ENCODE measurements around the gene POU2F3.
A peak's percentile ranks its signal among the peaks of the same experiment; 100 is the strongest.

Gene POU2F3

DNA sequence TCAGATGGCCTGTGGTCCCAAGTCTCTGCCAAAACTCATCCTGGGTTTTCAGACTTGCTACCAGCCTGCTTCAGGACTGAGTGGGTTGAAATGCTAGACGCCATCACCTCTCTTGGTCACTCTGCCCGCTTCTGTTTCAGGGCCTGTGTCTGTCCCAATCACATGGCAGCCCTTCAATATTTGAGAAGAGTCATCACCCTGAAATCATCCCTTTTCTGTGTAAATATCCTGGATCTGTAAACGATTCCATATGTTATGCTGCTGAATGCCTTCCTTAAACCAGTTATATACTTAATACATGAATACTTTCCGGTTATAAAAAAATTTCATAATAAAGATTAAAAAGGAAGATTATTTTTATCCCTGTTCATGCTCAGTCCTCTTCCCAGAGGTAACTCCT is 45.3 kb downstream of the POU2F3 start:
- DNase-seq (ENCODE audit: low read depth): no peak

DNA sequence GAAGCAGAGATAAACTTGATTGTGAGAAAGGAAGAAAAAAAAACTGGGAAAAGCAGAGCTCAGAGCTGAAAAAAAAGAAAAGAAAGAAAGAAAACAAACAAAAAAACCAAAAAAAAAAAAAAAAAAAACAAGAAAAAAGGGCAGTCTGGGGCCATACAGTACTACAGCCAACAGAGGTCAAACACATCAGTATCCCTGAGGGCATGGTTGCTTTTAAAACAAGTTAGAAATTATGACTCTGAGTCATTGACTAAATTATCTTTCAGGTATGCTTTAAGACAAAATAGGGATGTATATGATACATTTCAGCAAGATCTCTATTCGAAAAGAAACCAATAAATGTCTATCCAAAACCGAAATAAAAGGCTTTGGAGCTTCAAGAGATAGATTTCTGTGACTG is 48.1 kb downstream of the POU2F3 start:
- no peak for DNase-seq (ENCODE audit: low read depth)

DNA sequence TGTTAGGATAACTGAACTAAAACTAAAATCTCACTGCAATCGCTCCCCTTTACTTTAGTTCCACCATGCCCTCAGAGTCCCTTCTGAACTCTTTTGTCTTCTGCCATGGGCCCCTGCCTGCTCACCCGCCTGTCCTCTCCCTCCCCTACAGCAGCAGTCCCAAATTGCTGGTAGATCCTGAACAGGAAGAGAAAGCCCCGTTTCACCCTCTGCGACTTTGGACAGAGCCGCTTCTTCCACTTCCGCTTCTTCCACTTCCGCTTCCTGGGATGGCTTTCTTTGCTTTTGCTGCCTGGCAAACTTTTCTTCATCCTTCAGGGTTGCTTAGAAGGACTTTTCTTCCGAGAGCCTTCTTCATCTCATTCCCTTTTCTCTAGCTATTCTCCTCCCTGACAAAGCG is 49.5 kb downstream of the POU2F3 start:
- DNase-seq (ENCODE audit: low read depth): no peak

DNA sequence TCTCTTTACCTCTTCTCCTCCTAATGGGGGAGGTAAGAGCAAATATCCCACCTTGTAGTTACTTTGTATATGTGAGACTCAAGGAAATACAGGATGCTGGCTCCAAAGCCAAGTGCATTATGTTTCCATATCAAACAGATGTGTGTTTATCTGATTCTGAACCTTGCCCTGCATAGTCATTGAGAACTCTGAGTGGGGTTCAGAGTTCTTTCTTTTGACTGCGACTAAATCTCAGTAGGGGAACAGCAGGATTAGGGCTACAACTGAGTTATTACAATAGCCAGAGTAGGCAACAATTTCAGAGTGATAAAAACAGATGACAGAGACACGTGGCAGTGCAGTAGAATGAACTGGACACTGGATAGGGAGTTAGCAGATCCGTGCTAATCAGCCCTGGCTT is 51.0 kb downstream of the POU2F3 start:
- no peak for DNase-seq (ENCODE audit: low read depth)

DNA sequence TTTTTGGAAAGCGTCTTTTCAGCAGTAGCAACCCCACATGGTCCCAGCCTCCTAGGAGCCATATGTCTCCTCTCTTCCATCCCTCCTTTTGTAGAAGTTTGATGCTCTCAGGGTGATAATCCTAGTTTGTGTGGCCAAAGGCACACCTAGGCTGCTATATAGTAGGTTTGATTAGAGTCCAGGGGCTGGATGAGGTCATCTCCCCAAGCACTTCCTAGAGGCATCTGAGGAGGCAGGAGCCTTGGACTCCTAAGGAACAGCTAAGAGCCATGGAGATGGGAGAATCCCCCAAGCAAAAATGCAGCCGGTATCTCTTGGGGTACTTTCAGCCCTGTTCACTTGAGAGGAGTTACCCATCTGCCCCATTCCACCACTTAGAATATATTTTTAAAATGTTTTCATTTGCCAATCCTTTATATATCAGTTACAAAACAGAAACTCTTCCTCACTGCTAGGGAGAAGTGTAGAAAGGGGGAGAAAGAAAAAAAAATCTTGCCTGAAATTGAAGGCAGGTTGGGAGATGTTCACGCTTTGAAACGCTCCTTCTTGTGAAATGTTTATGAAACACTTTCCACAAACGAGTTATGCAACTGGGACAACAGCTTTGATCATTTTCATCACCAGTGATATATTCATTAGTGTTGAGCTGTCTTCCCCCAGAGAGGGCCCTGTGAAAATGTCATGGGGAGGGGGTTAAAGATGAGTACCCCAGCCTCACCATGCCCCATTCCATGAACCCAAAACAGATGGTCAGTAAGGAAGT is 53.3 kb downstream of the POU2F3 start:
- no peak for DNase-seq (ENCODE audit: low read depth)

DNA sequence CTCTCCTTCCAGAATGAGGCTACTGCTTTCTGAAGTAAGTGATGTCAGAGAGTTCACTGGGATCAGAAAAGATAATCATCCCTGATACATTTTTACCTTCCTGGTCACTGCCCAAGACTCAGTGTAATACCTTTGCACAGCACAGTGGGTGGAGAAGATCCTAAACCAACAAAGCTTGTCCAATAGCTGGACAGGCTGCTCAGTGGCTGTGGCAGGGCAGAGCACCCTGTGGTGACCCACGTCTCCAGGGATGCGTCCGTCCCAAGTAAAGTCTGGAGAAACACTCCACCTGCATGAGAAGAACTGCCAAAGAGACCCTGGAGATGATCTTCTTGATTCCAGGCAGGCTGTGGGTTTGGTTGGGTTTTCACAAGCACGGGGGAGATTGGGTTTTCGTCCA is 54.2 kb downstream of the POU2F3 start:
- no peak for DNase-seq (ENCODE audit: low read depth)

DNA sequence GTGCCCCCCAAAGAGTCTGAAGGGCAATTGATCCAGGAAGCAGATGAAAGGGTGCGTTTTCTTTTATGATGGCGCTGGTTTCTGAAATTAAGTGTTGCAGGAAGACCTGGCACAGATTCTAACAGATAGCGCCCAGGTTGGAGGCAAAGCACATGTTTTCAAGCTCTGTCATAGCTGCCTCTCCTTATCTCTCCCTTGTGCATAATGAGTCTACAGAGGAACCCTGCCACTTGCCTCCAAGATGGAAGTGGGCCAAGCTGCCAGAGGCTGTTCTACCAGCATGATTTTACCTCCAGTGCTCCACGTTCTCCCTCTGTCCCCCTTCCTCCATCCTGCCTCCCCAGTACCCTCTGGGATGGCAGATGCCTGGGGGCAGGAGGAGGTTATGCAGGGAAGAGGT is 55.2 kb downstream of the POU2F3 start:
- DNase-seq (ENCODE audit: low read depth): no peak

DNA sequence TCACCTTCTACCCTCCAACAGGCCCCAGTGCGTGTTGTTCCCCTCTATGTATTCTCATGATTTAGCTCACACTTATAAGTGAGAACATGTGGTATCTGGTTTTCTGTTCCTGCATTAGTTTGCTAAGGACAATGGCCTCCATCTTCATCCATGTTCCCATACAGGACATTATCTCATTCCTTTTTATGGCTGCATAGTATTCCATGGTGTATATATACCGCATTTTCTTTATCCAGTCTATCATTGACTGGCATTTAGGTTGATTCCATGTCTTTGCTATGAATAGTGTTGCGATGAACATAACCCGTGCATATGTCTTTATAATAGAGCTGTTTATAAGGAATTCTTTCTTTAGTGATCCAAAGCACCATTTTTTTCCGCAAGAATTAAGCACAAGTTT is 56.6 kb downstream of the POU2F3 start:
- DNase-seq (ENCODE audit: low read depth): no peak

DNA sequence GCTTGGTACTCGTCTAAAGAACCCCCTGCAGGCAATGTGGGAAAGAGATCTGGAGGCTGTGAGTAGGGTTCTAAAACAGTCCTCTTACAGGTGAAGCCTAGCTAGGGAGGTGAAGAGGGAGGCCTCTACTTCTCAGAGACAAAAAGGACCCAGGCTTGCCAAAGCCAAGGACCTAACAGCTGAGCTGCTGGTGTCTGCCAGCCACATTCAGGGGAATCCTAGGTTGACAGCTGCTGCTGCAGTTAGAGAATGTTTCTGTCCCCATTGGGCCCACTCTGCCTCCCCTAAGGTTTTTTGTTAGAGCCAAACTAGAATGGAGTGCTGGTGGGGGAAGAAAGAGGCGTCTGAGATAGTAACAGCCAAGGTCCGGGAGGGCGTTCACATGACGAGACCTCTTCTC is 58.5 kb downstream of the POU2F3 start:
- no peak for DNase-seq (ENCODE audit: low read depth)

DNA sequence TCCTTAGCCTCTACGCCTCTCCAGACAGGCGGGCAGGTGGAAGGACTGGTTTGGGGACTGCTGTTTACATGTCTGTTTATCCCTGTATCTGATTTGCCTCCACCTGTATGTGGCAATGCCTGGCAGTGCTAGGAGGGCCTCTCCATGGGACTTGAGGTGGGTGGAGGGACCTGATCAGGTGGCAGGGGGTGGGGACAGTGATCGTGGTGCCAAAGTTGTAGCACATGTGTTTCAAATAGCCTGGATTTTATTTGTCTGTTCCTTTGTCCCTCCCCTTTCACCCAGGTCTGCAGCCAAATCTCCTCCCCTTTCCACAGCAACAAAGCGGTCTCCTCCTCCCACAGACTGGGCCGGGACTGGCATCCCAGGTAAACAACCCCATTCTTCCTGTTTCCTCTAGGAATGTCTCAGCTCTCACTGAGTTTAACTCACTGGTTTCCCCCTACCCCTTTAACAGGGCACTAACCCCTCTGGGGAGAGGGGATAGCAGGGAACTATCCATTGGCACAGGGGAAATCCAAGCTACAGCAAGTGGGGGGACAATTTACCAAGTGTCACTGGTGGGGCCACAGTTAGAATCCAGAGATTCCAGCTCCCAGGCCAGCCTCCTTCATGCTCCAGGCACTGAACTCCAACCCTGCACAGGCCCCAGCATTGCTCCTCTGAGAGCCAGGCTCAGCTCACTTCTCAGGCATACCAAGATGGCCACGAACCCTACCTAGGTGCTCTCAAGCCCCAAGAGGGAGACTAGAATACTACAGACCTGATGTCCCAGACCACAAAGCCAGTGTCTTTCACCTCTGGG is 62.3 kb downstream of the POU2F3 start:
- DNase-seq (ENCODE audit: low read depth): no peak

DNA sequence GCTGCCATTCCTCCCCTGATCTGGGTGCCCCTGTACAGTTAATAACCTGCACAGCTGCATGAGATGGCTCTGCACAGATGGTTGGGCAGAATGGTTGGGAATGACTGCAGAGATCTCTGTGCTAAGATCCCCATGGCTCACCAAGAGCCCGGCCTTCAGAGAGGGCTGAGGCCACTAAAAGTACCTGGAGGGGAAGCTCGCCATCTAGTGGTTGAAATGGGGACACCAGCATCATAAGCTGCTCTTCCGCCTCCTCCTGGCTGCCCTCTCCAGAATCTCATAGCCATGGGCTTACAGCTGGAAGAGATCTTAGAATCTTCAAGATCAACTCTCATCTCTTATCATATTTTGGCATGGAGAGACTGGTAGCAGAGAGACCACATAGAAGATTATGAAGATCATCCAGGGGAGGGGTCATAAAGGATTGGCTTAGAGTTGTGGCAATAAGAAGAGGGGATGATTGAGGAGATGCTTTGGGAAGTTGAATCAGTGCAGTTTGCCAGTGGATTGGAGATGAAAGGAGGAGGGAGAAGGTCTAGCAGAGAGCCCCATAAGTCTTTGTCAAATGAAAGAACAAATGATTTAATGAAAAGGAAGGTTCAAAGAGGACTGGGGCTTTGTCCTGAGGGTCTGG is 63.2 kb downstream of the POU2F3 start:
- peak; percentile 17 for DNase-seq (ENCODE audit: low read depth)

DNA sequence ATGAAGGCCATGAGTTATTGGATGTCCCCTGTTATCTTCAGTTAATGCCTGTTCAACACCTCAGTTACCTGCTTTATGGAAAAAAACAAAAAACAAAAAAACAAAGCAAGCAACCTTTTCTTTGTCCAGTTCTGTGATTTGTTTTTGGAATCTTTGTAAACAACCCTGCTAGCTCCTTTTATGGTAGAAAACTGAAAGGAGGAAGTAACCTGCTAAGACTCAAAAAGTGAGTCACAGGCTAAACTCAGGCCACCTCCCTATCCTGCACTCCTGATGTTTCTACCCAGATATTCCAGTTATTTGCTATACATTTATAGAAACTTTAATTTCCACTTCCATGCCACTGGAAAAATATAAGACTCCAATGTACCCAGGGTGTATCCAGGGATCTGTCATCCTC is 64.6 kb downstream of the POU2F3 start:
- no peak for DNase-seq (ENCODE audit: low read depth)

DNA sequence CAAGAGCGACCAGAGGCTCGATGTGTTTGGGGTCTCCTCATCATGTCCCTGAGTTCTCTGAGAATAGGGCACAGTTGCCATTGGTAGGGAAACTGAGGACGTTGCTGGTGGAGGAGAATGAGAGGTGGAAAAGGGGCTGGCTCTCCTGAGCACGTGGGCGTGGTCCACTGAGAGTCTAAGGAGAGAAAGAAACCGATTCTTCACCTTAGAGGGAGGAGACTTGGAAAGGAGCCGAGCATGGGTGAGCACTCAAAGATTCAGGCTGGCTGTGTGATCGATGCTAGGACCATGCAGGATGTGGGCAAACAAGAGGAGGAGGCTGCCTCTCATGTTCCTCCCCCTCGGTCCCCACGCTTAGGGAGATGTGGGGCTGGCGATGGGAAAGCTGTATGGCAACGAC is 65.3 kb downstream of the POU2F3 start:
- DNase-seq (ENCODE audit: low read depth): no peak

DNA sequence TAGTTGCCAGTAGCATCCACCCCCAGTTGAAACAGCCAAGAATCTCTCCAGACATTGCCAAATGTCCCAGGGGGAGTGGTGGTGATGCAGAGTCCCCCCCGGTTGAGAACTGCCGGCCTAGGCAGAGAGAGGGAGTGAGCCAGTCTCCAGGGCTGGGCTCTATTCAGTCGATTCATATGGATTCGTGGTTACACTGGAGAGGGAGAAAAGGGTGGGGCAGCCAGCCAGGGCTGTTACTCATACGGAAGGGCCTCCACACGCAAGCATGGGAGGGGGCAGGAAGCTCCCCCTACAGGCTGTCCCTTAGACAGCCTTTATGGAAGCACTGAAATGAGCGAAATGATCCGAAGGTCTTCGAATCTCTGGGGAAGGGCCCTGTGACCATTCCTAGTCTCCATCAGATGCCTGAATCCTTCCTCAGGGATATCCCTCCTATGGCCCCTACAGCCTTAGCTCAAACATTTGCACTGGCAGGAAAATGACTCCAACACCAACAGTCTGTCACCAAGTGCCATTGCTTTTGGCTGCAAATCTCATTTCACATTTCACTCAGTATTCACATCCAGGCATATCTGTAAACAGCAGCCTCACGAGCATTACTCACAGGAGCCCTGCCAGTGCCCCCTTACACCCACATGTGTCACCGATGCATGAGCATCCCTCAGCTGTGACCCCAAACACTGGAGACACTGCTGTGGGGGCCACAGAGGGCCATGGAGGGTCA is 66.7 kb downstream of the POU2F3 start:
- DNase-seq (ENCODE audit: low read depth): no peak

DNA sequence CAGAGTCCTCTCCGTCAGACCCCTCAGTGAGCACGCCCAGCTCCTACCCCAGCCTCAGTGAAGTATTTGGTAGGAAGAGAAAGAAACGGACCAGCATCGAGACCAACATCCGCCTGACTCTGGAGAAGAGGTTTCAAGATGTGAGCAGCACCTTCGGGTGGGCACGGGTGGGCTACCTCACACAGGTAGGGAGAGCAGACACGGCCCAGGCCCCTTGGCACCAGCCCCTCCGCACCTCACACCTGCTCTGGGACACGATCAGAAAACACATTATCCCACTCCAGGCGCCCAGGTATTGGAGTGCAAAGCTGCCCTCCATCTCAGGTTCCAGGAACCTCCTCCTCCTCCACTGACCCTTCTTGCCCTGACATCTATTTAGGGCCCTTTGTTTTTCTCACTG is 67.5 kb downstream of the POU2F3 start:
- no peak for DNase-seq (ENCODE audit: low read depth)

DNA sequence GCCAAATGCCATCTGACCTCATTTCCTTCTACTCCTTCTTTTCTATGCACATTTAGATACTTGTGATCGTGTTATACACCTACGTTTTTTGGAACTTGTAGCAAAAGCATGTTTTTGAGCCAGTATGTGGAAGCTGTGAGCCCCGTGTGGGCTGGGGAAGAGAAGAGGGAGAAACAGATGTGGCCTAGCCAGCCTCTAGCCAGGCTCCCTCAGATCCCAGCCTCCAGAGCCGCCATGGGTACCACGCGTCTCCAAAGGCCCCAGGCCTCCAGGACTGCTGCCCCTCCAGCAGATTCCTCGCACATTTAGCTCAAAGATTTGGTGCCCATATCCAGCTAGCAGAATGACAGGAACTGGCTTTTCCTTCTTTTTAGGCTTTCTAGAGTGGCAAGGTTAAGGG is 68.1 kb downstream of the POU2F3 start:
- no peak for DNase-seq (ENCODE audit: low read depth)

DNA sequence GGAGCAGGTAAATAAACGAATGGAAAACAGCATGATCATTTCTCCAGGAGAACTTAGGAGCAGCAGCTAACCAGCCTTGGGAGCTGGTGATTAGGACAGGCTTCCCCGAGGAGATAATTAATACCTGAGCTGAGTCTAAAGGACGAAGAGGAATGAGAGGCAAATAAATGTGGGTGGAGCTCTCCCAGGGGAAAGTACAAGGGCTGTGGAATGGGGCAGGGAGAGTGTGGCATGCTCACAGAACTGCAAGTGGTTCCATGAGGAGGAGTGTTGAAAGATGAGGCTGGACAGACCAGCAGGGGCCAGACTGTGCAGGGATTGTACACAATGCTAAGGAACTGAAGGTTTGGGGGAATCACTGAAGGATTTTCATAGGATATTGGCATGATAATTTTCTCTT is 70.9 kb downstream of the POU2F3 start:
- DNase-seq (ENCODE audit: low read depth): no peak

DNA sequence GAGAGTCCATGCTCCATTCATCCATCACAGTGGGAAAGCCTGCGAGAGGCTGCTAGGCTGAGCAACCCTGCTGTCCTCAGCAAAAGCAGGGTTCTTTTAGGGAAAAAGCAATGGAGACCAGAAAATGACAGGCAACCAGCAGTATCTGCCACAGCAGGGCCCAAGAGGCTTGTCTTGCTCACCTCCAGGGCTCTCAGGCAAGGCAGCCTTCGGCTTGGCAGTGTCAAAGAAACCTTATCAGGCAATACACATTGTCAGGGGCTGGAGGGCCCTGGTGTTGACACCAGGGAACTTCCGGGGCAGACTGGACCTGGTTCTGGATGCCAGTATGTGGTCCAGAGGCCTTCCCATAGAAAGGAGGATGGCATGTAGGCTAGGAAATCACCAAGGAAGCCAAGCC is 74.9 kb downstream of the POU2F3 start:
- DNase-seq (ENCODE audit: low read depth): no peak

DNA sequence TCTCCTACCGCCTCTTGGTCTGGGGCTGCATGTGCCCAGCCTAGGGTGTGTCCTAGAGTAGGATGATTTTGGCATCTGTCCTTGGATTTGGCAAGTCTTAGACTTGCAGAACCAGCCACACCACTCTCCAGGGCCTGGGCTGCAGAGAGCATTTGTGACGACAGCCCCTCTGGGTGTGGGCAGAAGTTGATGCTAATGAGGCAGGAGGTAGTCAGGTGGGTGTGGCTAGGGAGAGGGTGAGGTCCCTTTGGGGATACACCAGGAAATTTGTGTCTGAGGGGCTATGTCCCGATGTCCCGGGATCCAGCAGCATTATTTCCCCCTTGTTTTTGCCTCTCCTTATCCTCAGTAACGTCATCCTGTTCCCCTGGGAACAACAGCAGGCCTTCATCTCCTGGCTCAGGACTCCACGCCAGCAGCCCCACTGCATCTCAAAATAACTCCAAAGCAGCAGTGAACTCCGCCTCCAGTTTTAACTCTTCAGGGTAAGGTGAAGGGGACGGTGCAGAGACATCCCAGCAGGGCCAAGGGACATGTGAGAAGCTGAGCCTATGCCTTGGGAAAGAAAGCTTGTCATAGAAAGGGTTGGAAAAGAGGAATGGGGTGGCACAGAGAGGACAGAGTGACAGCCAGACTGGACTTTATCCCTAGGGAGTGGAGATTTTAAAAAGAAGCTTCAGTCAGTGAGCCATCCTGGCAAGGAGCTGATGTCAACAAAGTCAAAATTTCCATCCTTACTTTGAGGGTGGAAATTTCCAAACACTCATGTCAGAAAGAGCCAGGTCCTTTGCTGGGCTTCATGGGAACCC is 77.1 kb downstream of the POU2F3 start:
- DNase-seq (ENCODE audit: low read depth): no peak

DNA sequence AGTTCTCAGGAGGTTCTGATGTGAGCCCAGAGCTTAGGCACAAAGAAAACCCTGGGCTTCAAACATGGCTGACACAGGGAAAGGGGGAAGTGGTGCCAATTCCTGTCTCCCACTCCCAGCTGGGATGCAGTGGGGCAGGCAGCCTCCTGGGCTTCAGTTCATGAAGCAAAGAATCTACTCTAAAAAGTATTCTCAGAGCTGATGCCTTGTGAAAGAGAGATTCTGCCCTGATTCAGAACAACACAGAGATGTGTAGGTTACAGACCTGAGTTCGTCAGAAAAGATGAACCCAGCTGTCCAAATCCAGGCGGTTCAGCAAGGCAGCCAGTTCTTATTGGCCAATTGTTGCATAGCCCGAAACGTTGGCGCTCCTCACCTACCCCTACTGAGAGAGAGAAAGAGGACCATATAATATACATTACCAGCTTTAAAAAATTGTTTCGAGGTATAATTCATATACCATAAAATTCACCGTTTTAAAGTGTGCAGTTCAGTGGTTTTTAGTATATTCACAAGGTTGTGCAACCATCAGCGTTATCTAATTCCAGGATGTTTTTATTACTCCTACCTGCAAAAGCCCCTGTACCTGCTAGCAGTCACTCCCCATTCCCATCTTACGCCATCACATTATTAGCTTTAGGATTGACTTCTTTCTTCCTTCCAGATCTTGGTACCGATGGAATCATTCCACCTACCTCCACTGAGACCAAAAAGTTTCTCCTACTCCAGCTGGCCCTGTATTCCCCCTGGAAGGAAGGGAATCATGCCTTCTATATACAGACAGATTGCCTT is 77.9 kb downstream of the POU2F3 start:
- no peak for DNase-seq (ENCODE audit: low read depth)

DNA sequence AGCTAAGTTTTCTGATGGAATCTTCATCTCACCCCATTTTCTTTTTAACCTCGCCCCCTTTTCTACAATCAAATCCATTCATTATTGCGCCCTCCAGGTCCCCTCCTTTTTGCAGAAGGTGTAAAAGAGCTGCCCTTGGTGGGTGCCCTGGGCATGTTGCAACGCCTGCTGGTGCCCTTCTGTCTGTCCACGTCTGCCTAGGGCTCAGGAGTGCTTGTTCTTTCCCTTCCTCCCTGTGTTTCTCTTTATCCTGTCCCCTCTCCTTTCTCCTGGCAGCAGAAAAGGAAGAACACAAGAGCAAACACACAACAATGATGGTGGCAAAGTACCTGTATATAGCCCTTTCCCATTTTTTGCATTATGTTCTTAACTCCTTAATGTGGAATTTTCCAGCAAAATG is 79.0 kb downstream of the POU2F3 start:
- DNase-seq (ENCODE audit: low read depth): no peak

Data from stimulated activated CD8-positive, alpha-beta memory T cell treated with anti-CD3 and anti-CD28 coated beads, Interleukin-7, amount 100 ng/mL, for 24 hours (primary cell).